Measurements from ENCODE around the gene HIP1. TPM values are rescaled to one million over a fixed set of nuclear protein-coding genes. Genes with fewer than 3 reads are reported as not detected.
A peak's percentile ranks its signal among the peaks of the same experiment; 100 is the strongest.

The HIP1 gene
- total and polyA plus RNA-seq, 9 of the 15 experiments (the other 6 are each of a cell fraction or from before 2014, with no cell fraction given), result 2.4 to 13.7 (median 9.5) TPM

GRCh38 chr7:75628055-75628454, 110.7 kb downstream of the HIP1 start (continued):
- TF ChIP-seq, protein P1, sequence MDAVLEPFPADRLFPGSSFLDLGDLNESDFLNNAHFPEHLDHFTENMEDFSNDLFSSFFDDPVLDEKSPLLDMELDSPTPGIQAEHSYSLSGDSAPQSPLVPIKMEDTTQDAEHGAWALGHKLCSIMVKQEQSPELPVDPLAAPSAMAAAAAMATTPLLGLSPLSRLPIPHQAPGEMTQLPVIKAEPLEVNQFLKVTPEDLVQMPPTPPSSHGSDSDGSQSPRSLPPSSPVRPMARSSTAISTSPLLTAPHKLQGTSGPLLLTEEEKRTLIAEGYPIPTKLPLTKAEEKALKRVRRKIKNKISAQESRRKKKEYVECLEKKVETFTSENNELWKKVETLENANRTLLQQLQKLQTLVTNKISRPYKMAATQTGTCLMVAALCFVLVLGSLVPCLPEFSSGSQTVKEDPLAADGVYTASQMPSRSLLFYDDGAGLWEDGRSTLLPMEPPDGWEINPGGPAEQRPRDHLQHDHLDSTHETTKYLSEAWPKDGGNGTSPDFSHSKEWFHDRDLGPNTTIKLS (IDR thresholded peaks at IDR 0.05; ENCODE audit: borderline replicate concordance, low read depth), result no peak
- TF ChIP-seq SMC3 (conservative IDR thresholded peaks at IDR 0.05; ENCODE audit: insufficient read depth, low read depth, low read length), result no peak
- no peak for TF ChIP-seq NCOA1 (IDR thresholded peaks at IDR 0.05; ENCODE audit: low read depth)
- TF ChIP-seq ZNF24 (IDR thresholded peaks at IDR 0.05), result peak; percentile 93
- TF ChIP-seq CREB1 (IDR thresholded peaks at IDR 0.05), result no peak
- TF ChIP-seq CREB1 (CRISPR knock-in tag; IDR thresholded peaks at IDR 0.05), result no peak
- 0 out of 2 replicates have a peak, but pooled peaks have one; percentile 52 for TF ChIP-seq CBX5 (IDR thresholded peaks at IDR 0.05; ENCODE audit: borderline replicate concordance, low read depth)
- TF ChIP-seq NFXL1 (CRISPR knock-in tag; IDR thresholded peaks at IDR 0.05), result no peak
- TF ChIP-seq LARP7 (IDR thresholded peaks at IDR 0.05), result no peak
- no peak for TF ChIP-seq ZNF175 (CRISPR knock-in tag; IDR thresholded peaks at IDR 0.05; ENCODE audit: low read depth)
- TF ChIP-seq, protein P2, sequence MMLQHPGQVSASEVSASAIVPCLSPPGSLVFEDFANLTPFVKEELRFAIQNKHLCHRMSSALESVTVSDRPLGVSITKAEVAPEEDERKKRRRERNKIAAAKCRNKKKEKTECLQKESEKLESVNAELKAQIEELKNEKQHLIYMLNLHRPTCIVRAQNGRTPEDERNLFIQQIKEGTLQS (IDR thresholded peaks at IDR 0.05), result peak; percentile 91
- TF ChIP-seq, protein P2 (CRISPR knock-in tag; conservative IDR thresholded peaks at IDR 0.05), result no peak; the same call in 1 of the 2 replicates
- no peak for TF ChIP-seq ASH1L (IDR thresholded peaks at IDR 0.05; ENCODE audit: borderline replicate concordance, low read depth, partially characterized antibody)
- TF ChIP-seq RFX5 (IDR thresholded peaks at IDR 0.05; ENCODE audit: low read depth, low read length), result no peak
- no peak for TF ChIP-seq GMEB1 (CRISPR knock-in tag; IDR thresholded peaks at IDR 0.05)
- TF ChIP-seq, protein P3, sequence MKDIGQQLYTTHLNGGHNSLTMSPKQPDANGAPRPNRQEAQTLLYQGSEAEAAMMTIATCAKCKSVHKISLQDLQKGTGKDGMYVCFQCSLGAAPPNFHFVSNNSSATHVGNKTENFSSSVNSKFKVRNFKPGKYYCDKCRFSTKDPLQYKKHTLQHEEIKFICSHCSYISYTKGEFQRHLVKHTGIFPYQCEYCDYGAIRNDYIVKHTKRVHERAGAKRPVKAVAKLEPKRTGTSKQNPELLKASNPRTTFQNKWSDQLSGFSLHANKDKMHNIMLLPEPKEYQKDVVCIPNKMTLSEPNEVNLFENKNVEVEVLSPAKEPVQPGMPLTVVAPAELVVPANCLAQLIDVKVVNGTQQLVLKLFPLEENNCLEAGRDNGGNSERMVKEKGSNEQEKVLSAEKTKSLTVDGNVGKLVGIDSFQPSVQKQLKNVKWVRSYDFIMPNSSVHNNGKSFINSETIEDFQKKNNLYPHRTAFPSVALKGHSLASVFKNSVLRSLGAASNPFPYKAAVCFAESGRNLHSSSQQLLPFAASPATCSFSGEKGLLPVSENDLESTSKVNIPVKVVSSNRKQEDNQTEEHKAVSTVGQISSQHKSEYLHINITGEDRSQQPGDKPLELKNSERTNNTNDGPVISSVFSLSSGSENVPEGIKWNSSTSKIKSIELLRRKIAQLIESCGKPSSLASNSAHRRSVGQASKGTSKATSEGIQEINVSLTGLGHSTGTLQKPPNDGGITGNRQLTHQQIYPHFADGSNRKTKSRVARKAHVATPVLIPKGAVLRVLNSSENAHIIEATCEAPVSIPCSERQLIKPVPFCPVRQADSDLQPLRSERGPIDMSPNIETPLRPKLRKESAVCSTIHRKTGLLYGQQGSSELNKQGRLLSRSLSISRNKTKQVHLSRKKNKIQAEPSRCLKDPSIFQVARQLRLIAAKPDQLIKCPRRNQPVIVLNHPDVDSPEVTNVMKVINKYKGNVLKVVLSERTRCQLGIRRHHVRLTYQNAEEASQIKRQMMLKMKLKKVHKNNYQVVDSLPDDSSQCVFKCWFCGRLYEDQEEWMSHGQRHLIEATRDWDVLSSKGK (CRISPR knock-in tag; IDR thresholded peaks at IDR 0.05), result no peak
- no peak for TF ChIP-seq ZNF780A (CRISPR knock-in tag; IDR thresholded peaks at IDR 0.05)
- TF ChIP-seq ZNF217 (CRISPR knock-in tag; IDR thresholded peaks at IDR 0.05), result no peak
- TF ChIP-seq ZNF561 (CRISPR knock-in tag; conservative IDR thresholded peaks at IDR 0.05), result no peak
- TF ChIP-seq TEAD4 (IDR thresholded peaks at IDR 0.05; ENCODE audit: low read length), result no peak
- TF ChIP-seq TEAD4 (CRISPR knock-in tag; IDR thresholded peaks at IDR 0.05; ENCODE audit: borderline replicate concordance), result no peak
- no peak for TF ChIP-seq STAG1 (CRISPR knock-in tag; IDR thresholded peaks at IDR 0.05; ENCODE audit: borderline replicate concordance)
- no peak for TF ChIP-seq NCOA6 (IDR thresholded peaks at IDR 0.05)
- no peak for TF ChIP-seq RBFOX2 (IDR thresholded peaks at IDR 0.05; ENCODE audit: low read depth, low read length)
- TF ChIP-seq BCL6 (CRISPR knock-in tag; IDR thresholded peaks at IDR 0.05), result no peak
- TF ChIP-seq TAF15 (IDR thresholded peaks at IDR 0.05; ENCODE audit: low read depth, low read length), result no peak
